HCT116 (cell line): Measurements from ENCODE around the gene ADAM17. TPM values are rescaled to one million over a fixed set of nuclear protein-coding genes. Genes with fewer than 3 reads are reported as not detected.

Experiments used
- ATAC-seq: fragments of 200-7000 bp; cut with Tn5 transposase; 2 replicates; pipeline ENCODE4 v1.9.1; 2020; ENCODE audit warnings: mild to moderate bottlenecking, moderate library complexity
- BruUV-seq: library from RNA; stranded (reverse); fragments of 400-500 nt; replicated peaks from 2 replicates; lab custom pipeline; 2021; lab: Mats Ljungman, UMichigan
- CTCF ChIA-PET: fragments of 300-600 bp; sonication (Branson Sonifier 250); formaldehyde crosslinking; loops from one replicate; lab custom pipeline; 2021; ENCODE audit warnings: antibody characterized with exemption; lab: Charles Lee
- POLR2A ChIA-PET: fragments of 300-600, 350-600 bp; sonication (Branson Sonifier 250); formaldehyde crosslinking; loops from one replicate; lab custom pipeline; 2021; ENCODE audit warnings: antibody characterized with exemption; lab: Charles Lee
- RAD21 ChIA-PET, 2 experiments: fragments of 300-600 bp; sonication (Branson Sonifier 250); formaldehyde crosslinking; loops; one replicate each; lab custom pipeline; 2023; ENCODE audit warnings: low total read pairs in 2 of 2; ENCODE audit not compliant: uncharacterized antibody in 2 of 2, unreplicated experiment in 2 of 2, low non-redundant PET in 1 of 2; lab: Charles Lee
- DNase-seq: peaks from one replicate; pipeline ENCODE4 v3.0.0-alpha.2; 2010; ENCODE audit warnings: low read depth, low spot score
- H2AFZ ChIP-seq: fragments of 200-600 bp; shearing (Covaris generic), sonication (generic); 2 replicates; pipeline ENCODE4 v1.6.1; 2017; ENCODE audit warnings: low read depth, mixed run types, mixed read lengths, antibody characterized with exemption, low read length; ENCODE audit not compliant: poor library complexity, severe bottlenecking
- H3K27ac ChIP-seq: 2 replicates; pipeline ENCODE4 v1.5.1; 2012; ENCODE audit warnings: low read depth, low read length
- H3K27me3 ChIP-seq: fragments of 200-600 bp; sonication (generic); 2 replicates; pipeline ENCODE4 v1.6.1; 2016; ENCODE audit warnings: mixed run types, low read length, mixed read lengths; ENCODE audit not compliant: insufficient read depth
- H3K36me3 ChIP-seq, 2 experiments: fragments of 200-500 bp in 1 of 2; fragments of 200-600 bp in 1 of 2; sonication (Bioruptor generic) in 1 of 2; sonication (generic) in 1 of 2; 2 replicates each; pipeline versions ENCODE4 v1.5.1 to v1.6.1; 2014 to 2016; ENCODE audit warnings: low read length in 2 of 2, inconsistent platforms in 1 of 2, mixed read lengths in 1 of 2, mixed run types in 1 of 2; ENCODE audit not compliant: insufficient read depth in 2 of 2, control insufficient read depth in 1 of 2
- H3K4me1 ChIP-seq, 2 experiments: fragments of 200-600 bp in 1 of 2; sonication (generic) in 1 of 2; 2 replicates each; pipeline versions ENCODE4 v1.5.1 to v1.6.1; 2012 to 2017; ENCODE audit warnings: low read length in 2 of 2, inconsistent platforms in 1 of 2, mild to moderate bottlenecking in 1 of 2, mixed read lengths in 1 of 2, mixed run types in 1 of 2, moderate library complexity in 1 of 2; ENCODE audit not compliant: insufficient read depth in 2 of 2, control insufficient read depth in 1 of 2
- H3K4me2 ChIP-seq: fragments of 200-600 bp; sonication (generic); 2 replicates; pipeline ENCODE4 v1.6.1; 2017; ENCODE audit warnings: mixed run types, low read length, mixed read lengths
- H3K4me3 ChIP-seq, 2 experiments: fragments of 200-600 bp in 1 of 2; sonication (generic) in 1 of 2; replicated peaks in 1 of 2; 2 replicates each; pipeline ENCODE4 v1.5.1; 2011 to 2016; ENCODE audit warnings: low read length in 2 of 2, control low read depth in 1 of 2, low read depth in 1 of 2, mild to moderate bottlenecking in 1 of 2, mixed read lengths in 1 of 2, mixed run types in 1 of 2
- H3K79me2 ChIP-seq: fragments of 200-600 bp; sonication (generic); 2 replicates; pipeline ENCODE4 v1.6.1; 2017; ENCODE audit warnings: mild to moderate bottlenecking, mixed run types, low read length, moderate library complexity, mixed read lengths; ENCODE audit not compliant: insufficient read depth
- H3K9ac ChIP-seq: fragments of 200-600 bp; sonication (generic); 2 replicates; pipeline ENCODE4 v1.6.1; 2016; ENCODE audit warnings: low read length, mixed read lengths
- H3K9me2 ChIP-seq: fragments of 200-600 bp; sonication (generic), shearing (Covaris generic); 2 replicates; pipeline ENCODE4 v1.6.1; 2017; ENCODE audit warnings: mixed run types, mild to moderate bottlenecking, moderate library complexity; ENCODE audit not compliant: insufficient read depth
- H3K9me3 ChIP-seq, 2 experiments: fragments of 200-500 bp in 1 of 2; fragments of 200-600 bp in 1 of 2; sonication (Bioruptor generic) in 1 of 2; sonication (generic) in 1 of 2; 2 replicates each; pipeline ENCODE4 v1.6.1; 2014 to 2017; ENCODE audit warnings: low read length in 2 of 2, mixed read lengths in 2 of 2, inconsistent platforms in 1 of 2, low read depth in 1 of 2, mild to moderate bottlenecking in 1 of 2, mixed run types in 1 of 2, moderate library complexity in 1 of 2; ENCODE audit not compliant: control insufficient read depth in 1 of 2, insufficient read depth in 1 of 2
- H4K20me1 ChIP-seq: fragments of 200-600 bp; sonication (generic), shearing (Covaris generic); 2 replicates; pipeline ENCODE4 v1.6.1; 2017; ENCODE audit warnings: mixed run types, mild to moderate bottlenecking, moderate library complexity; ENCODE audit not compliant: insufficient read depth
- ATF3 ChIP-seq: IDR thresholded peaks from 2 replicates; pipeline ENCODE4 v1.6.1; 2012
- CEBPB ChIP-seq: IDR thresholded peaks from 2 replicates; pipeline ENCODE4 v1.6.1; 2012; ENCODE audit warnings: low read depth
- CTCF ChIP-seq, 3 experiments: fragments of 200-600 bp in 1 of 3; sonication (generic) in 1 of 3; IDR thresholded peaks in 2 of 3; conservative IDR thresholded peaks in 1 of 3; 2 replicates each; pipeline ENCODE4 v1.5.1; 2012 to 2017; ENCODE audit warnings: low read depth in 2 of 3, low read length in 2 of 3, antibody characterized with exemption in 1 of 3, borderline replicate concordance in 1 of 3, control low read depth in 1 of 3, mild to moderate bottlenecking in 1 of 3, mixed read lengths in 1 of 3, mixed run types in 1 of 3, moderate library complexity in 1 of 3; ENCODE audit not compliant: insufficient read depth in 1 of 3
- EGR1 ChIP-seq: IDR thresholded peaks from 2 replicates; pipeline ENCODE4 v1.6.1; 2012; ENCODE audit warnings: low read depth
- EZH2phosphoT487 ChIP-seq: fragments of 200-600 bp; IDR thresholded peaks from 2 replicates; pipeline ENCODE4 v1.6.1; 2018; ENCODE audit warnings: antibody characterized with exemption, borderline replicate concordance
- JUND ChIP-seq: IDR thresholded peaks from 2 replicates; pipeline ENCODE4 v1.6.1; 2012
- MAX ChIP-seq: IDR thresholded peaks from 2 replicates; pipeline ENCODE4 v1.6.1; 2012
- POLR2AphosphoS5 ChIP-seq: IDR thresholded peaks from 2 replicates; pipeline ENCODE4 v1.6.1; 2011; ENCODE audit warnings: mild to moderate bottlenecking, low read depth, low read length, moderate library complexity
- RAD21 ChIP-seq: IDR thresholded peaks from 2 replicates; pipeline ENCODE4 v1.6.1; 2012; ENCODE audit warnings: low read depth, mild to moderate bottlenecking
- REST ChIP-seq: IDR thresholded peaks from 2 replicates; pipeline ENCODE4 v1.6.1; 2012; ENCODE audit warnings: low read depth
- SIN3A ChIP-seq: IDR thresholded peaks from 2 replicates; pipeline ENCODE4 v1.6.1; 2012; ENCODE audit warnings: low read depth
- YY1 ChIP-seq: IDR thresholded peaks from 2 replicates; pipeline ENCODE4 v1.6.1; 2011; ENCODE audit warnings: low read length, low read depth, moderate library complexity, mild to moderate bottlenecking; ENCODE audit not compliant: insufficient replicate concordance; ENCODE audit errors: extremely low read depth
- ZFX ChIP-seq: fragments of 450-650 bp; IDR thresholded peaks from 2 replicates; pipeline ENCODE4 v1.6.1; 2017
- ZNF274 ChIP-seq: fragments of 200-500 bp; sonication (Bioruptor generic); IDR thresholded peaks from 2 replicates; pipeline ENCODE4 v1.6.1; 2014; ENCODE audit warnings: mild to moderate bottlenecking, low read depth, low read length, inconsistent platforms
- intact Hi-C: fragments of 100-400 bp; cut with micrococcal nuclease; formaldehyde crosslinking; loops from 2 replicates; pipeline ENCODE4 v1.10.0; 2022
- total RNA-seq: library from RNA; stranded (reverse); gene quantifications from one replicate; pipeline ENCODE4 v1.2.1, GENCODE V29; 2021; ENCODE audit not compliant: unreplicated experiment

ADAM17 gene
- total RNA-seq, 1 experiment from 2014 or later = 39.2 TPM

GRCh38 chr2:9573840-9574239, 18.2 kb upstream of the ADAM17 start:
- Histone ChIP-seq H3K27me3 (no peaks in the 10 kb centered on the region), H3K4me2 (0 out of 2 replicates have a peak overlapping the region, but pooled peaks have one; percentile 8), H2AFZ (no peak overlapping the region), H4K20me1 (no peaks in the 10 kb centered on the region), H3K4me1 (peaks cover 0 to 20% of the 10 kb centered on the region in 2 experiments; a peak in 2 of 4 replicates), H3K79me2 (no peaks in the 10 kb centered on the region), H3K4me3 (no peak overlapping the region), H3K9me3 (no peaks in the 10 kb centered on the region), H3K9ac (no peak overlapping the region), H3K9me2 (no peaks in the 10 kb centered on the region), H3K36me3 (no peaks in the 10 kb centered on the region), H3K27ac (no peak overlapping the region)
- peak in 2 of 3 experiments; percentile 26 to 42; a peak in 4 of 6 replicates for TF ChIP-seq CTCF (IDR thresholded peaks at IDR 0.05 in 2 of 3, conservative IDR thresholded peaks at IDR 0.05 in 1 of 3; ENCODE audit: borderline replicate concordance in 1 of 3, insufficient read depth in 1 of 3, low read depth in 2 of 3, low read length in 2 of 3)
- TF ChIP-seq ZFX = no peak
- ChIA-PET POLR2A (no interaction called here), RAD21 (no interaction called here), CTCF (interaction anchor here (0.9 kb wide), 1 partner anchor 8 kb away, joined by 3 read pairs; no protein-coding TSS in a partner anchor)
- no TSS peak for BruUV-seq
- intact Hi-C loops = no loop called here
- DNase-seq (no peak), ATAC-seq (peak; percentile 82)

GRCh38 chr2:9573013-9573720, 17.5 kb upstream of the ADAM17 start:
- H3K9me2 ChIP-seq = no peaks in the 10 kb centered on the region
- CTCF ChIA-PET = no interaction called here
- POLR2A ChIA-PET = no interaction called here
- no peaks in the 10 kb centered on the region for H3K79me2 ChIP-seq
- H3K4me1 ChIP-seq = peaks cover 0 to 20% of the 10 kb centered on the region in 2 experiments; a peak in 2 of 4 replicates
- DNase-seq (no peak), ATAC-seq (0 out of 2 replicates have a peak, but pooled peaks have one; percentile 39)
- H3K9me3 ChIP-seq = no peaks in the 10 kb centered on the region
- RAD21 ChIA-PET = no interaction called here
- intact Hi-C loops = no loop called here
- H3K9ac ChIP-seq = no peak overlapping the region
- H2AFZ ChIP-seq = no peak overlapping the region
- no peak overlapping the region for H3K27ac ChIP-seq
- H4K20me1 ChIP-seq = no peaks in the 10 kb centered on the region
- peak overlapping the region; percentile 8; the same call in 1 of the 2 replicates for H3K4me2 ChIP-seq
- H3K27me3 ChIP-seq = no peaks in the 10 kb centered on the region
- no TSS peak for BruUV-seq
- no peaks in the 10 kb centered on the region for H3K36me3 ChIP-seq
- no peak overlapping the region for H3K4me3 ChIP-seq
- TF ChIP-seq RAD21 = no peak
- TF ChIP-seq JUND = no peak
- TF ChIP-seq YY1 = no peak
- TF ChIP-seq ATF3 = no peak
- no peak for TF ChIP-seq CEBPB
- TF ChIP-seq EGR1 = no peak
- TF ChIP-seq REST = no peak
- TF ChIP-seq POLR2AphosphoS5 = no peak
- no peak for TF ChIP-seq MAX
- no peak for TF ChIP-seq ZNF274
- no peak for TF ChIP-seq EZH2phosphoT487
- TF ChIP-seq SIN3A = no peak
